Fibroblast of skin of left biceps (primary cell): ENCODE measurements around the gene ASH1L.
"Not testable (repeated sequence)": the region's sequence is repeated elsewhere in the genome, so short reads cannot be mapped to it uniquely, and the experiment has no call there.

Source experiments
- DNase-seq, 2 experiments: peaks; one replicate each; pipeline ENCODE4 v3.0.0-alpha.2; 2013; ENCODE audit warnings: low read depth in 2 of 2

ASH1L gene

DNA sequence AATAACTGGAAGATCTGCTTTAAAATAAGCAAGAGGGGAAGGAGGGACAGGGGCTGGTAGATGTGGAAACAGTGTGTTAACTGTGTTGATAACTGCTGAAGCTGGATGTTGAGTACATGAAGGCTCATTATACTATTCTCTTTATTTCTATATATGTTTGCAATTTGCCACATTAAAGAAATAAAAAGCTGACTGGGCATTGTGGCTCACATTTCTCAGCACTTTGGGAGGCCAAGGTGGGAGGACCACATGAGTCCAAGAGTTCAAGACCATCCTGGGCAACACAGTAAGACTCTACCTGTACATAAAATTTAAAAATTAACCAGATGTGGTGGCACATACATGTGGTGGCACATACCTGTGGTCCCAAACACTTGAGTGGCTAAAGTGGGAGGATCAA, 6.7 kb downstream of the ASH1L start:
- no peak for DNase-seq

DNA sequence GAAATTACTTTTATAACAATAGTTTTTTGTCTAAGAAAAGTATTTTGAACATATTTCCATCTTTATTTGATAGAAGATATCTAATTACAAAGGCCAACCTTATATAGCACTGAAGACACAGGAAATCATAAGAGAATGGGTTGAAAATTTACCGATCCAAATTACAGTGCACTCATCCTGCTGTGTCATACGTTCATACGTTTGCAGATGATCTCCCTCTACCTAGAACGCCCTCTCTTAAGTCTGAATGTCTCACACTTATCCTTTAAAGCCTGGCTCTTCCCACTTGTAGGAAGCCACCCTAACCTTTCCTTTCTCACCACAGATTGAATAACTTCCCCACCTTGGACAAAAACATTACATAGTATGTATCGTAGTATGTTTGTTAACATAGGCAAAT, 9.3 kb downstream of the ASH1L start:
- no peak for DNase-seq

DNA sequence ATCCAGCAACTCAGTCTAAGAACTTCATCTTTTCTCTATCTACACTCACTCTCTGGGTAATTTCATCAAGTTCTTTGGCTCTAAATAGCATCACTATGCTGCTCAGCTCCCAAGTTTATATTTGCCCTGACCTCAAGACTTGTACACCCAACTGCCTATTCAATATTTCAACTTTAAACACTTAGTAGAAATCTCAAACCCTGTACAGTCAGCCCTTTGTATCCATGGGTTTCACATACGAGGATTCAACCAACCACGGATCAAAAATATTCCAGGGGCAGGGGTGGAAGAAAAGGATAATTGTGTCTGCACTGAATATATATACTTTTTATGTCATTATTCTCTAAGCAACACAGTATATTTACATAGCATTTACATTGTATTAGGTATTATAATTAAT, 13.9 kb downstream of the ASH1L start:
- DNase-seq = no peak

DNA sequence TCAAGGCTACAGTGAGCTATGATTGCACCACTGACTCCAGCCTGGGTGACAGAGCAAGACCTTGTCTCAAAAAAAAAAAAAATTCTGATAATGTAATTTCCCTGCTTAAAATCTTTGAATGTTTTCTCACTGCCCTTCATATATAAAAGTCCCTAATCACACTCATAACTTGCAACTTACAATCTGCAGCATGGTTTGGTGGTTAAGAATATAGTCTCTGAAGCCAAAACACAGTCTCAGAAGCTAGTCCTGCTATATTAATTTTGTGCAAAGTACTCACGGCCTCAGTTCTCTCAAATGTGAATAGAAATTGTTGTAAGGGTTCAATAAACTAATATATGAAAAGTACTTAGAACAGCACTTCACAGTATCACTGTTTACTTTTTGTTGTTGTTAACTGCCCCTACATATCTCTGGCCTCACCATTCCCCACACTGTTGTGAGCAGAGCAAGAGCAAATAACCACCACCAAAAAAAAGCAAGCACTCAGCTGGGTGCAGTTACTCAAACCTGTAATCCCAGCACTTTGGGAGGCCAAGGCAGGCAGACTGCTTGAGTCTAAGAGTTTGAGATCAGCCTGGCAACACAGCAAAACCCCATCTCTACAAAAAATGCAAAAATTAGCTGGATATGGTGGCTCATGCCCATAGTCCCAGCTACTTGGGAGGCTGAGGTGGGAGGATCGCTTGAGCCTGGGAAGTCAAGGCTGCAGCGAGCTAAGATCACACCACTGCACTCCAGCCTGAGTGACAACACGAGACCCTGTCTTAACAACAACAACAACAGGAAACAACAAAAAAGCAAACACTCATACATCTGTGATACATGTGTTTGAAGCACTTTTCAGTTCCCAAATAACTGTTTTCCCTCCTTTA, 22.4 kb downstream of the ASH1L start:
- DNase-seq = no peak

DNA sequence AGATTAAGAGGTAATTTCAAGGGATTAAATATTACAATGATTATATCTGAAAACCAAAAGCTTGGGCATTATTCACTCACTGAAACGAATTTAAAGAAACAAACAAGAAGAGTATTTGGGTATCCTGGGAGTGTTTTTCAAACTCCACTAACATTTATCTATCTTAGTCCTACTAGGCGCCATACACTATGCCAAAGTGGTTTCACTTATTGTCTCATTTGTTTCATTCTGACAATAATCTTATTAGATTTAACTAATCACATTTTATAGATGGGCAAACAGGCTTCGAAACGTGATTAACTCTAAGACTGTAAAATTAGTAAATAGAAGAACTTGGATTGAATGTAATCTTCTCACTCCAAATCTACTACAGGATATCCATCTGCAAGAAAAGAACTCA, 25.4 kb downstream of the ASH1L start:
- no peak for DNase-seq

DNA sequence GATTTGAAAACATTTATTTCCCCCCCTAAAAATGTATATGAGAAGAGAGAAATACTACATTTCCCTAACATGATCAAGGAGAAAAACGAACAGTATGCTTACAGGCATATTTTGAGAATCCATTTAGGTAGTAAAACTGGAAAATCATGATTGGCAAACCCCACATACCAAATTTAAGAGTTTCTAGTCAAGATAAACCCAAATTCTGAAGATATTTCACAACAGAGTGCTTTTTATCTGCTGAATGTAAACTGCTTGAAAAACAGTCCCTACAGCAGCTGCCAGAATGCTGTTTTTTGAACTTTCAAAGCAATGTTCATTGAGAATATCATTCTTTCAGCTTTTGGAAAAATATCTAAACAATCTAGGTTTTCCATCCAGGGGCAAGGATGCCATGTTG, 31.0 kb downstream of the ASH1L start:
- no peak for DNase-seq

DNA sequence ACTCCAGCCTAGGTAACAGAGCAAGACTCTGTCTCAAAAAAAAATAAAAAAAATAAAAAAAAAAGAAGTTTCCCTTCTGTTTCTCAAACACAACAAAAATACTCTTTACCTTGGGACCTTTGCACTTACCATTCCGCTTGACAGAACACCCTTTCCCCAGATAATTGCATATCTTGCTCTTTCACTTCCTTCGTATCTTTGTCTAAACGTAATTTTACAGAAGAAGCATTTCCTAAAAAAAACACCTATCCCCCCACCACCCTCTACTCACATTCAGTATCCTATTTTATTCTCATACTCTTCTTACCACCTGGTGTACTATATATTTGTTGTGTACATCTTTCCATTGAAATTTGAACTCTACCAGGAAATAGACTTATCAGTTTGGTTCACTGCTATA, 32.7 kb downstream of the ASH1L start:
- no peak for DNase-seq

DNA sequence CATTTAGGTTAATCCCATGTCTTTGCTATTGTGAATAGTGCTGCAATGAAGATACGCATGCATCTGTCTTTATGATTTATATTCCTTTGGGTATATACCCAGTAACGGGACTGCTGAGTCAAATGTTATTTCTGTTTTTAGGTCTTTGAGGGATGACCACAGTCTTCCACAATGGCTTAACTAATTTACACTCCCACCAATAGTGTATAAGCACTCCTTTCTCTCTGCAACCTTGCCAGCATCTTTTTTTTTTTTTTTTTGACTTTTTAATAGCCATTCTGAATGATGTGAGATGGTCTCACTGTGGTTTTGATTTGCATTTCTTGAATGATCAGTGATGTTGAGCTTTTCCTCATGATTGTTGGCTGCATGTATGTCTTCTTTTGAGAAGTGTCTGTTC, 33.5 kb downstream of the ASH1L start:
- DNase-seq = no peak

DNA sequence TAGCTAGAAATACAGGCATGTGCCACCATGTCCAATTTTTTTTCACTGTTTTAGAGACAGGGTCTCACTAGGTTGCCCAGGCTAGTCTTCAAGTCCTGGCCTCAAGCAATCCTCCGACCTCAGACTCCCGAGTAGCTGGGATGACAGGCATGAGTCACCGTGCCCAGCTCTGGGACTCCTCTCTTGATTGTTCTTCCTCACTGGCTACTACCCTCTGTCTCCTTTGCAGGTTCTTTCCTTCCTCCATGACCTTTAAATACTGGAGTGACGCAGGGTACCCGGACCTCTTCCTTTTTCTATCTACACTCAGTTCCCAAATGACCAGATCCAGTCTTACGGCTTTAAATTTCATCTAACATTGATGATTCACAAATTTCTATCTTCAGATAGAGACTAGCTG, 34.9 kb downstream of the ASH1L start:
- DNase-seq = no peak

DNA sequence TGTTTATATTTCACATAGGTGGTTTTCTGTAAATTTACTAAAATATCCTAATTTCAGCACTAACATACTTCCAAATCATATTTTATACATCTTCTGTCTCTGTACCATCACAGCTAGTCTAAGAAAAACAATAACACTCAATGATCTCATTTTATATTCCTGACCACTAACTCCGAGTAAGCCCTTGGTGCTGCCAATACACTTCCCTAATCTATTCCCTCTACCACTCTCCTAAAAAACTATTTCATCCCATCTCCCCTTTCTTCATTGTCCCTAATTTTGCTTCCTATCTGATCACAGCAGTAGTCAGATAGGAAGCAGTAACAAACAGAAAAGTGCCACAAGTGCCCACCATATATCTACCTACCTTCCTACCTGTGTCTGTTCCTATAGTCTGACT, 36.2 kb downstream of the ASH1L start:
- no peak for DNase-seq

DNA sequence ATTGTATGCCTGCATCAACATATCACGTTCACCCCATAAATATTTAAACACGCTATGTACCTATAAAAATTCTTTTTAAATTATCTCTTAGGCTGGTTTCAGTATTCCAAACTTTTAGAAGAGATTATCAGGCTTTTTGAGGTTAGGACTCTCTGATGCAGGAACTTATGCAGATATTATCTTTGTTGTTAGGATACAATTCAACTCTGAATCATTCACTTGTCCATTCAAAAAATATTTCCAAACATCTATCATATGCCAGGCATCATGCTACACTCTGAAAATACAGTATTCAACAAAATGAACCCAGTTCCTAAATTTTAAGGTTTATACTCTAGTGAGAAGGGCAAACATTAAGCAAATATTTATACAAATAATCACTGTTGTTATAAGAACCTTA, 40.5 kb downstream of the ASH1L start:
- DNase-seq = no peak

DNA sequence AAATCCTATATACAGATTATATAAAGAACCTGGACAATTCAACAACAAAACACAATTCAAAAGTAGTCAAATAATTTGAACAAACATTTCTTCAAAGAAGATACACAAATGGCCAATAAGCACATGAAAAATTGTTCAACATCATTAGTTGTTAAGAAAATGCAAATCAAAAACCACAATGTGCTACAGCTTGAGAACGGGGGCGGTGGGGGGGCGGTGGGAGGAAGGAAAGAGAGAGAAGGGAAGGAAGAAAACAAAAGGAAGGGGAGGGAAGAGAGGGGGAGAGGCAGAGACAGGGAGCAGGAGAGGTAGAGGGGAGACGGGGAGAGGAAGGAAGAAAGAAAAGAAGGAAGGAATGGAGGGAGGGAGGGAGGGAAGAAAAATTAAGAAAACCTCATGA, 44.1 kb downstream of the ASH1L start:
- DNase-seq = no peak

DNA sequence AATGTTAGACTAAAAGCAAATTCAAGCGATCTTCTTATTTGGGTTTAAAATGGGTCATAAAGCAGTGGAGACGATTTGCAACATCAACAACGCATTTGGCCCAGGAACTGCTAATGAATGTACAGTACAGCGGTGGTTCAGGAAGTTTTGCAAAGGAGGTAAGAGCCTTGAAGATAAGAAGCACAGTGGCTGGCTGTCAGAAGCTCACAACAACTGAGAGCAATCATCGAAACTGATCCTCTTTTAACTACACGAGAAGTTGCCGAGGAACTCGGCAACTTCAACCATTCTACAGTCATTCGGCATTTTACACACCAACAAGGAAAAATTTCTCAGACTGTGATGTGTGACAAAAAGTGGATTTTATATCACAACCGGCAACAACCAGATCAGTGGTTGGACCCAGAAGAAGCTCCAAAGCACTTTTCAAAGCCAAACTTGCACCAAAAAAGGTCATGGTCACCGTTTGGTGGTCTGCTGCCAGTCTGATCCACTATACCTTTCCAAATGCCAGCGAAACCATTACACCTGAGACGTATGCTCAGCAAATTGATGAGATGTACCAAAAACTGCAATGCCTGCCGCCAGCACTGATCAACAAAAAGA, 47.9 kb downstream of the ASH1L start:
- DNase-seq = no peak

DNA sequence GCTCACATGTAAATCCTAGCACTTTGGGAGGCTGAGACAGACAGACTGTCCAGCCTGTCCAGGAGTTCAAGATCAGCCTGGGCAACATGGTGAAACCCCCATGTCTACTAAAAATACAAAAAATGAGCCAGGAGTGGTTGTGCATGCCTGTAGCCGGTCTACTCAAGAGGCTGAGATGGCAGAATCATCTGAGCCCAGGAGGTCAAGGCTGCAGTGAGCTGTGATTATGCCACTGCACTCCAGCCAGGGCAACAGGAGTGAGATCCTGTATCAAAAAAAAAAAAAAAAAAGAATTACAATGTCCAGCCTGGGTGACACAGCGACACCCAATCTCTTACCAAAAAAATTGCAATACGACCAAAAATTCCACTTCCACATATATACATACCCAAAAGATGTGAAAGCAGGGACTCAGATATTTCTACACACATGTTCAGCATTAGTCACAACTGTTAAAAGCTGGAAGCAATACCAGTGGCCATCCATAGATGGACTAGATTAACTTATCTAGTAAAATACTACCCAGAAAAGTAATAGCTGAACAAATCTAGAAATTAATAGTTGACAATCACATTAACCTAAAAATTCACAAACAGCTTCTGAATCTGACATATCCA, 49.2 kb downstream of the ASH1L start:
- peak; percentile 45 to 53 for DNase-seq

DNA sequence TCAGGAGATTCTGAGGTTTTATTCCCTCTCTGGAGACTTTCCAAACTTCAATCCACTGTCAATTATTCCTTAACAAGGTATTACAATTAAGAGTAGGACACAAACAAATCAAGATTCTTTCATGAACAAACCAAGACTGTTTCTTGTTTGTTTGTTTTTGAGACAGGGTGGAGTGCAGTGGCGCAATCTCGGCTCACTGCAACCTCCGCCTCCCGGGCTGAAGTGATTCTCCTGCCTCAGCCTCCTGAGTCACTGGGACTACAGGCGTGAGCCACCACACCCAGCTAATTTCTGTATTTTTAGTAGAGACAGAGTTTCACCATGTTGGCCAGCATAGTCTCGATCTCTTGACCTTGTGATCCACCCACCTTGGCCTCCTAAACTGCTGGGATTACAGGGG, 51.2 kb downstream of the ASH1L start:
- DNase-seq = not testable (repeated sequence)

DNA sequence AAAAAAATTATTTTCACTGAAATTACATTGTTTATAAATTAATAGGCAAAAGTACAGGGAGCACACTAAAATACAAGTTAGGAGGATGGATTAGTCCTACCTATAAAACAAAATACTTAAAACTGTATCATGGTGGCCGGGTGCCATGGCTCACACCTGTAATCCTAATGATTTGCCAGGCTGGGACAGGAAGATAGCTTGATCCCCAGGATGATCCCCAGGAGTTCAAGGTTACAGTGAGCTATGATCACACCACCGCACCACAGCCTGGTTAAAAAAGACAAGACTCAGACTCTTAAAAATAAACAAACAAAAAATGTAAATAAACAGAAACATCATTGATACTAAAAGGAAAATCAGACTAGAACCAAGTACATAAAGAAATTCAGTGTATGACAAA, 53.5 kb downstream of the ASH1L start:
- DNase-seq = no peak

DNA sequence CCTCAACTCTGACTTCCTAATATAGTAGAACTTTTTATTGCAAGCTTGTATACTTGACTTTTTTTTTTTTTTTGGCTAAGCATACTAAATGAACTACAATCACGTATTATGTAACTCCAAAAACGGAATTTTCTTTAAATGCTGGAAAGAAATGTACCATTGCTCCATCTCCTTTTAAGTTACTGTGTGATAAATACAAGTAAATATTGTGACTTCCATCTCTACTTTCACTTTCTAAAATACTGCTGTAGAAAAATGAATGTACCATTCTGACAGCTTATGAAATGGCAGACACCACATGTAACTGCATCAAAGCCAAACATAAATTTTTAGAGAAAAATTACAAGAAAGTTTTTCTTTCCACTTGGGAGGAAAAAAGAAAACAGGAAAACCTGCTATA, 54.7 kb downstream of the ASH1L start:
- no peak for DNase-seq

DNA sequence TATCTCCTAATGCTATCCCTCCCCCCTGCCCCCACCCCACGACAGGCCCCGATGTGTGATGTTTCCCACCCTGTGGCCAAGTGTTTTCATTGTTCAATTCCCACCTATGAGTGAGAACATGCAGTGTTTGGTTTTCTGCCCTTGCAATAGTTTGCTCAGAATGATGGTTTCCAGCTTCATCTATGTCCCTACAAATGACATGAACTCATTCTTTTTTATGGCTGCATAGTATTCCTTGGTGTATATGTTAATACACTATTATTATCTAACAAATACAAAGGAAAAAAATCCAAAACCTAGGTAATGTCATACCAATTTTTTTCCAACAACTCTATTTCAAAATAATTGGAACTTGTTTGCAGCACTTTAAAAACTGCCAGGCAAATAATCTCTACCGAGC, 56.6 kb downstream of the ASH1L start:
- not testable (repeated sequence) for DNase-seq

DNA sequence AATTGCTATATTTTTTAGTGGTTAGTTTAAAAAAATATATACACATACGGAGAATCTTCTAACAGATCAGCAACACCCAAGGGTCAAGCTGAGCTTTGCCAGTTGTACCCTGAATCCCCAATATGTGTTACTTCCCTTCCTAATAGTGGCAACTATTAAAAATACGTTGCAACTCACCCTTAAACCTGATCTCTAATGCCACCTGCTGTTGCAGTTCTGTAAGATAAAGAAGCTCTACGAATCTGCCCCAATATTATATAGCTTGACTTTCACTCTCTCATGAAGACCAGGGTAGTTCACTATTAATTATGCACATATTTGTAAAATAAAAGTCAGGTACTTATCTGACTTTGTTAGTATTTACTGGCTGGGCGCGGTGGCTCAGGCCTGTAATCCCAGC, 58.4 kb downstream of the ASH1L start:
- no peak for DNase-seq

DNA sequence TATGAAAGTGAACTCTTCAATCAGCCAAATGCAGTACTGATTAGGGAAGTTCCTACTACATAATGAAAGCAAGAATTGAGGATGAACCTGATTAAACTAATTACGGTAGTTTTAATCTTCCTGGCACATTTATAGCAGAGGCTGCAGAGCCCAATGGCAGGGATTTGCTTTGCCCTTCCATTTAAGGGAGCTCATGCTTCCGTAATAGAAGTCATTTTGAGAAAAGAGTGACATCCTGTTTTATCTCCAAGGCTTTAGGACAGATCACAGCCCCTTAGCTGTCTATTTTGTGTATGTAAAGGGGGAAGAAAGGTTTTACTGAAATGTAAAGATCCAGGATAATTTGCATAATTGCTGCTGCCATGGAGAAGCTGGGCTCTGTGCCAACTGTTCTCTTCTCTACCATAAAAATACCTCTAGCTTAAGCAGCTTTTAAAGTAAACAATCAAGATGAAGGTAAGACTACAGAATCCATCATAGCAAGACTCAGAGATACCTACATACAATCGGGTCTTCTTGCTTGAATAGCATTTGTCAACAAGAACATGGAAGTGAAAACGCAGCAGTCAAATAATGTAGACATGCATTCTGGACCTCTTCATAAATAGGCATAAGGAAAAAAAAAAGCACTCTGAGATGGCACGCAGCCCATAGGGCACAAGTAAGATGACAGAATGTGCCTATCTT, 62.5 kb downstream of the ASH1L start:
- no peak for DNase-seq

DNA sequence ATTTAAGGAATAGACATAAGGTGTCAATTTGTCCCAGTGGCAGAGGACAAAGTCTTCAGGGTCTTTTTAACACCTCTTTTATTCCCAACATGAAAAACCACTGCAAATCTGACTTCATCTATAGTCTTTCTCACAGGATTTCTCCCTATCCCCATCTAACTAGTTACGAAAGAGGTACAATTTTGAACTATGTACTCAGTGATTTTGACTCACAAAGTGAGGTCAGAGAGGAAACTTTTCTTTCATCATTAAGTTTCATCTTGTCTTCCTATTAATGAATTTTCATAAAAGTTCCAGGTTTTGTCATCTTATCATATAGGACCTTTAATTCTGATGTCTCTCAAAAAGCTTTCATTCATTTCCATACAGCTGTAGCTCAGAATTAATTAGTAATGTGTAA, 63.3 kb downstream of the ASH1L start:
- DNase-seq = no peak

DNA sequence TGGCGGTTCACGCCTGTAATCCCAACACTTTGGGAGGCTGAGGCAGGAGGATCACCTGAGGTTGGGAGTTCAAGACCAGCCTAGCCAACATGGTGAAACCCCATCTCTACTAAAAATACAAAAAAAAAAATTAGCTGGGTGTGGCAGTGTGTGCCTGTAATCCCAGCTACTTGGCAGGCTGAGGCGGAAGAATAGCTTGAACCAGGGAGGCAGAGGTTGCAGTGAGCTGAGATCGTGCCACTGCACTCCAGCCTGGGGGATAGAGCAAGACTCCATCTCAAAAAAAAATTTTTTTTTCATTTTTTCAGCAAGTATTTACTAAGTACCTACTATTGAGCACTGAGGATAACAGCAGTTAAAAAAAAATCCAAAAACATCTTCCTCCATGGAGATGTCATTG, 69.0 kb downstream of the ASH1L start:
- DNase-seq = not testable (repeated sequence)

DNA sequence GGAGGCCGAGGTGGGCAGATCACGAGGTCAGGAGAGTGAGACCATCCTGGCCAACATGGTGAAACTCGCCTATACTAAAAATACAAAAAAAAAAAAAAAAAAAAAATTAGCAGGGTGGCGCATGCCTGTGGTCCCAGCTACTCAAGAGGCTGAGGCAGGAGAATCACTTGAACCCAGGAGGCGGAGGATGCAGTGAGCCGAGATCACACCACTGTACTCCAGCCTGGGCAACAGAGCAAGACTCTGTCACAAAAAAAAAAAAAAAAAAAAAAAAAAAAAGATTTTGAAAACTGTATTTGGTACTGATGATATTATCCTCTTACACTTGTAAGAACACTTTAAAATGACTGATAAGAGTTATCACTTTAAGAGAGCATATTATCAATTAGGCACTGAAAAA, 74.2 kb downstream of the ASH1L start:
- not testable (repeated sequence) for DNase-seq
